Stimulated activated CD4-positive, alpha-beta T cell treated with anti-CD3 and anti-CD28 coated beads, Interleukin-2, amount 100 ng/mL, for 4 hours (primary cell): ENCODE data around the gene EXOC4.

Experiments used
- DNase-seq: peaks from one replicate; pipeline ENCODE4 v3.0.0-alpha.2; 2020; ENCODE audit warnings: low read depth

EXOC4 gene

DNA sequence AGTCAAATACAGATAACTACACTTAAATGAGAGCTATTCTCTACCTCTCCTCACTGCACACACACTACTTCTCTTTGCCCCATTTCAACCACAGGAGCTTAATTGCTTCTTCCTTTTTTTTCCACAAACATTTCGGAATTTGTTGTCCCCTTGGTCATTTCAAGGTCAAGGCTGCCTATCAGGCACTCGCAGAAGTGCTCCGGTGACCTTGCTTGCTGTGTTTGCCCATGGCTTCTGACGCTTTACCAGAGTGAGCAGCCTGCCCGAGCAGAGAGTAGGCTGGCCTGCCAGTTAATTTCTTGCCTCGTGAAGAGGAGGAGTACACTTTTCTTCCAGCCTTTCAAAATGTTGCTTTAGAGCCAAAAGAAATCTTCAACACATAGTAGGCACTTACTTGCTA, 577.2 kb downstream of the EXOC4 start:
- no peak for DNase-seq

DNA sequence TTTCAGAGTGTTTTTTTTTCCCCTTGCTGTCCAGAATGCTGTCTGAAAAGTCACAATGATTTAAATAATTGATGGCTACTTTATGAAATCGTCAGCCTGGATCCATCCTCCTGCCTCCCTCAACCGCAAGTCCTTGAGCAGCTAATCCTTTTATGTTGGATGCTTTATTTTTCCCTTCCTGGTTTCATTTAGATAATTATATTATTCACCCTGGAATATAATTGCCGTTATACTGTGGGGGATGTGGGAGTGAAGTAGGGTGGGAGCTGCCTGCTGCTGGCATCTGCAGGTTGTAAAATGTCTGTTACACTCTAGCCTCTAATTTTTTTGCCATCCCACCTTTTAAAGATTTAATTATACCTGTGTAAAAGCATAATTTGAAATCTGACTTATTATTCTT, 583.8 kb downstream of the EXOC4 start:
- DNase-seq: no peak

DNA sequence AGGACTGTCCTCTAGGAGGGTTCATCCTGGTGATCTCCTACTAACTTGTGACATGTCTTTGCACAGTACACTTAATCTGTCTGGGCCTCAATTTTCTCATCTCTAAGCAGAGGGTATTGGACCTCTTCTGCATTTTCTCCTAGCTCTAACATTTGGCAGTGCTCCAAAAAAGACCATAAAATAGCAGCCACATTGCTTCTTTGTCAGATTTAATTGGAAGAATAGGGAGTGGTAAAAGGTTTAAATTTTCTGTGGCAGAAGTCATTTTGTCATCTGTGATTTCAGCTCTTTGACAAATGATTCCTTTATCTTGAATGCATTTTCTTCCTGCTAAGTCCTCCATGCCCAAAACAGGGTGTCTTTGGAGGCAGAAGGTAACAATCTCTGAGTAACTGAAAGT, 584.3 kb downstream of the EXOC4 start:
- no peak for DNase-seq

DNA sequence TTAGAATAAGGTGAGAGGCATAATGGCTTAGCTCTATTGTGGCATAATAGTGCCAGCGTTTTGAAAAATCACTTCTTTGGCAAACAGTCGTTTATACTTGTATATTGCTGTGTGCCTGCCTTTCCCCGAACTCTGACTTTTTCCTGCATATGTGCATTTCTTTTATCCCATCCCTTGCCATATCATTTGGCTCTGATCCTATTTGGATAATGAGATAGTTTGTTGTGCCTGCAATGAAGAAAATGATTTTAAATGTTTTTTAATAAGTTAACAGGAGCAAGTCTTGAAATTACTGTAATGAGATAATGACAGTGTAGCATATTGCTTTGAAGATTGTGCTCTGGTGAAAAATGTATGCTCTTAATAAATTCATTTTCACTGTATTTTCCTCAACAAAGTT, 586.2 kb downstream of the EXOC4 start:
- no peak for DNase-seq

DNA sequence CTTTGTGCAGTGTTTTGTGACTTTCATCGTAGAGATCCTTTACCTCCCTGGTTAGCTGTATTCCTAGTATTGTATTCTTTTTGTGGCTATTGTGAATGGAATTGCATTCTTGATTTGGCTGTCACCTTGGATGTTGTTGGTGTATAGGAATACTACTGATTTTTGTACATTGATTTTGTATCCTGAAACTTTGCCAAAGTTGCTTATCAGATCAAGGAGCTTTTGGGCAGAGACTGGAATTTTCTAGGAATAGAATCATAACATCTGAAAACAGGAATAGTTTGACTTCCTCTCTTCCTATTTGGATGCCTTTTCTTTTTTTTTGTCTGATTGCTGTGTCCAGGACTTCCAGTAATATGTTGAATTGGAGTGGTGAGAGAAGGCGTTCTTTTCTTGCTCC, 590.5 kb downstream of the EXOC4 start:
- no peak for DNase-seq

DNA sequence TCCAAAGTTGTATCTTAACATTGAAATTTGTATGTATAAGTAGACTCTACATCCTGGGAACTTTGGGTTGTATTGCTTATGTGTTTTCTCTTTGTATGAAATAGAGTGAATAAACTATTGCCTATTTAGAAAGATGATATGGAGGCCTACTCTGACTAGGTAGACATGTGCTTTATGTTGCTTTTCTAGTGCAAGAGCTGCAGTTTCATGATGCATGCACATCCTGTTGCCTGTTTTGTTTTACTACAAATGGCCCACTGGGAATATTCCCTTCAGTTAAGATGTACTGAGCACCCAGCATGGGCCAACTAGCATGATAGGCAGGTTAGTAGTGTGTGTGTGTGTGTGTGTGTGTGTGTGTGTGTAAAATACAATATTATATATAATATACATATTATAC, 592.1 kb downstream of the EXOC4 start:
- no peak for DNase-seq

DNA sequence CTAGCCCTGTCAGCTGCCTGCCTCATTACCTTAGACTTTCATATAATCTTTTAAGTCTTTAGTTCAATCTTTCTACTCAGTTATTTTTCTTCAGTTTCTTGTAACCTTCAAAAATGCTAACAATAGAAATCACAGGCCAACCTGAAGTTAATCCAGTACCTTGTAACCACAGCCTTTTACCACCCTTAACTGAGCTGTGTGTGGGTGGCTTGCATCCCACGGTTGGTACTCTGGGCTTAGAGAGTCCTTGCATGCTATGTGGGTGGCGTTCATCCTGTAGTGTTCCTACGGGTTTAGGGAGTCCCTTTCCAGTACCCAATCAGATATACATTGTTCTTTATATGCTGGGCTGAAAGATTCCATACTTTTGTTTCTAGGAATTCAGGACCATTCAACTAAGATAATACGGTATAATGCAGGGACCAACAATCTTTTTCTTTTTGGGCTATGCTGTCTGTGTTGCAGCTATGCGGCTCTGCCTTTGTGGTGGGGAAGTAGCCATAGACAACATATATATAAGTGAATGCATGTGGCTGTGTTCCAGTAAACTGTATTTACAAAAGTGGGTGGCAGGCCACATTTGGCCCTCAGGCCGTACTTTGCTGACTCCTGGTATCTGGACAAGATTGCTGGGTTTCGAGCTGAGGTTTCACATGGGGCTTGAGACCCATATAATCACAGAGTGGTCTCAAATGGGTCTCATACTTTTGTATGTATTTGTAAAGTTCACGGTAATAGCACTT, 593.5 kb downstream of the EXOC4 start:
- no peak for DNase-seq

DNA sequence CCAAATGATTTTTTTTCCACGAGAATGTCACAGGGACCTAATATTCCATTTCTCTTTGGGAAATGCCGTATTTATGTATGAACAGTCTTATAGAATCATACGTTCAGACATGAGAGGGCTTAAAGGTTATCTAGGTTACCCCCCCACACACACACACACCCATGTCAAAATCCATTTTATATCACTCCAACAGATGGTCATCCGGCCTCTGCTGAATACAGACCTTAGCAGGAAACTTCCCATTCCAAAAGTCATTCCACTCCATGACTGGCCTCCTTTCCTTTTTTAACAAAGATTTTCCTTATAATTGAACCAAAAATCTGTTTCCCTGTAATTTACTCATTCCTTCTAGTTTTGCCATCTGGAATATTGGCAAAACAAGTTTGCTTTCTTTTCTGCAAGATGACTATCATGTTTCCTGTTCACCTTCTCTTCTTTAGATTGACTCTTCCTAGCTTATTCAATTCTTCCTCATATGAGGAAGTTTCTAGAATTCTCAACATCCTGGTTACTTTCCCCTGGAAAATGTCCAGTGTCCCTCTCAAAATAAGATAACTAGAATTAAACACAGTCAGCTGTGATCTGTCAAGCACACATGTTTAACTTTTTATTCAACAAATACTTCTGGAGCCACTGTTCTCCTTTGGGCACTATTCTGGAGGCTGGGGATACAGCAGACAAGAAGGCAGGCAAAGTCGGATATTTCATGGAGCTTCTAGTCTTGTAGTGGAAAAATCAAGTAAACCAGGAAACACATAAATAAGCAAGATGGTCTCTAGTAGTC, 597.8 kb downstream of the EXOC4 start:
- no peak for DNase-seq

DNA sequence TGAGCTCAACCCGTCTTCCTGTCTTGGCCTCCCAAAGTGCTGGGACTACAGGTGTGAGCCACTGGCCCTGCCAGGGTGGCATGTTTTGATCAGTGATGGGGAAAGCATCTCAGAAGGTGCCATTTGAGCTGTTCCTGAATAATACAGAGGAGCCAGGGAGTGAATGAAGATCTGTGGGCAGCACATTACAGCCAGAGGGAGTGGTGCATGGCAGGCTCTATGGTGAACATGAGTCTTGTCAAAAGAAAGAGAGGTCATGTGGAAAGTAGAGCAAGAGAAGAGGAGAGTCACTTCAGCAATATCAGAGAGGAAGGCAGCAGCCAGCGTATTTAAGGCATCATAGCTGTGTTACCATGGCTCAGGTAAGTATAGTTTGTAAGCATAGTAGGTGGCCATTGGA, 598.5 kb downstream of the EXOC4 start:
- no peak for DNase-seq

DNA sequence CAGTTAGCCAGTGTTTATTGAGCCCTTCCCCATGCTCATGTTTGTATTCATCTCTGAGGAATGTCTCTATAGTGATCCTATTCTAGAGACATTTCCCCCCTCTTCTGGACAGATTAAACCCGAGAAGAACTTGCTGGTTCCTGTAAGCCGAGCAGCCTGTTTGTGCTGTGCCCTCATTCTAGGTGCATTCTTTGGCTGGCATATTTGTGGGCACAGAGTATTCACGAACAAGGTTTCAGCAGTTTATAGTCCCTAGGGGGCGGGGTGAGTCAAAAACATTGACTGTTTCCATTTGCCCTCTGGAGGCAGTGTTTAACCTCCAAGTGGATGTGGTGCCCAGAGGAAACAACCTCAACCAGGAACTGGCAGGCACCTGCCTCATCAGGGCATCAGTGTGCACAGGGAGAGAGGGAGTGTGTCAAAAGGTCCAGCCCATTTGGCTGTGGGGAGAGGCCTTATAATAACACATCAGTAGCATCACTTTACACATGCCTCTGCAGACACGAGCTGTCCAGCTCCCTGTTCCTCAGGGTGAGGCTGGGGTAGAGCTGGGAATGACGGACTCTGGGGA, 600.9 kb downstream of the EXOC4 start:
- no peak for DNase-seq

DNA sequence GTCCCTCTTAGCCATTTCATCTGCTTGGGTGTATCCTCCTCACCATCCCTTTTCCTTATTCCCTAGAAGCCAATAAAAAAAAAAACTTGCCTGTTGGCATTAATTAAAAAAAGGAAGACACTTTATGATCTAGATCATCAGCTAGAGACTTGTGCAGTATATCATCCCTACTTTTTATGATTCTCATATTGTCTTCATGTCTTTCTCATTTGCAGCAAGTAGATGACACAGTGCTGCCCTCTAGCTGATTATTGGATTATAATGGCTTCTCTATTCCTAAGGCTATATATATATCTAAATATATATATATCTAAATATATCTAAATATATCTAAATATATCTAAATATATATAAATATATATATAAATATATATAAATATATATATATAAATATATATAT, 601.9 kb downstream of the EXOC4 start:
- DNase-seq: no peak

DNA sequence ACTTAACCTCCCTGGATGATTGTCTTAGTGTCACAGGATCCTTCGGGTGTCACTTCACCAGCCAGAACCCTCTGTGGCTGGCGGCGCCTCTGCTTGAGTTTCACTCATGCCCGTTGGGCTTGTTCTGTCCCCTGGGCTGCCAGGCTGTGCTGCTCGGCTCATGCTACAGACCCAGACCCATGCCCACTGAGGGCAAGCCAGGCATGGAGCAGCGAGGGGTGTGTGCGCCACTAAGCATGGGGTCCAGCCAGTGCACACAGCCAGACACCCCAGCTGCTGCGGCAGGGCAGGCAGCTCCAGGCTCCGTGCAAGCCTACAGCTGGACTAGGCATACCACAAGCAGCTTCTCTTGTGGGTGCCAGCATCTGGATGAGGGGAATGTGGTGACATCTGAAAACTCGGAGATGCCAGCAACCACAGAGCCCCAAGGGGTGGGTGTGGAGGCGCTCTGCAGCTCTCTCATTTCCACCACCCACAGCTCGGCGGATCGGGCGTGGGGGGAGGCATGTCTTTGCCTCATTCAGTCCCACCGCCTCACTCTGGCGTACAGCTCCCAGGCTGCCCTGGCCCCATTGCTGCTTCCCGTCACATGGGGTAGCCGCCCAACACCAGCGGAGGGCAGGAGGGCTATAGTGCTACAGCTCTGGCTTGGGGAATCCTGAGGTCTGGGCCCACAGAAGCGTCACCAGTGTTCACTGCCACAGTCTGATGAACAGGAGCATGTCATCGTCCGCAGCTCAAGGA, 604.7 kb downstream of the EXOC4 start:
- no peak for DNase-seq

DNA sequence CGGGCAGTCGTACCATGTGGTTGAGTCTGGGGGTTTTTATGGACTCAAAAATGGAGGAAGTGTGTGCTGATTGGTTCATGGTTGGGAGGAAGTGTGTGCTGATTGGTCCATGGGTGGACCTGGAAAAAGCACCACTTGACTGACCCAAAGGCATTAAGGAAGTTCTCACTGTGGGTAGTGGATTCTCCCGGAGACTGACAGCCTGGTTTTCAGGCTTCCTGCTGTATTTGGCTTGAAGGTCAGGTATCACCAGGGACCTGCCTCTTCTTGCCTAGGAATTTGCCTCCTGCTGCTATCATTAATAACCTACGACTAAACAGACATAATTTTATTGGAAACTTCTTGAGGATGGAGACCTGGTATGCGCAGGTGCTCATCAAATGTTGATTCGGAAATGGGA, 605.4 kb downstream of the EXOC4 start:
- no peak for DNase-seq

DNA sequence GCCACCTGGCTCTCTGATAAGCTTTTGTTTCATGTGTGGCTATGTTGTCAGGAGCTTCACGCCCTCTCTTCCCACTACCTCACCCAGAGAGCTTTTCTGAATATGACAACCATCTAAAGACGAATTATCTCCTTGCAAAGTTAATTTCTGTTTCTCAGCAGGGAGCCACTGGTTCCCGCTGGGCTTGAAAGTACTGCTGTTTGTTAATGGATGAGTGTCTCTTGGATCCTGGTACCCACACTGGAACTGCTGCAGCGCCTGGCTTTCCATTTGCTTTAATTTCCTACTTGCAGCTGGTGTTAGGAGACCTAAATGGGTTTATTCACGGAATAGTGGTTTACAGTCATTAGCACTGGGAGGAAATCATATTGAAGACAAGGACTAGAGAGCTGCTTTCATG, 606.4 kb downstream of the EXOC4 start:
- DNase-seq: no peak

DNA sequence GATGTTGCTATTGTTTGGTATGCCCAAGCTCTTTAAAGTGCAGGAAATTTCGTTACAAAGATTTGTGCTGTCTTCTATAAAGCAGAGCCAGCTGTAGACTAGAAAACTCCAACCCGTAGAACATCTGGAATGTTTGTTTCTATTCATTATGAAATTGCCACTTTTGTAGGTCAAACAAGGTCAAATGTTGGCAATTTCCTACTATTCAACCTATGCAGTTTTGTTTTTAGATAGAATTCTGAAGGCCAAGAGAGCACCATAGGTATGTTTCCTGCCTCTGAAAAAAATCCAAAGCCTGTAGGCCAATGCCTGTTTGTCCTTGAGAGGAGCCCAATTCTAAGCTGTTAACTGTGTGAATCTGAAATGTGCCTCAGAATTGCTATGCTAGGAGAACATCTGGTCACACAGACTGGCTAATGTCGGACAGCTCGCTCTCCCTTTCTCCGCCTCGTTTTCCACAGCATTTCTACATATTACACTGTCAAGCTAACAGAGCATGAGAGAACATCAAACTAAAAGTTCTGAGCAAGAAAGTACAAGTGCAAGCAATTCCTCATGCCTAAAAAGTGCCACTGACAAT, 607.1 kb downstream of the EXOC4 start:
- no peak for DNase-seq

DNA sequence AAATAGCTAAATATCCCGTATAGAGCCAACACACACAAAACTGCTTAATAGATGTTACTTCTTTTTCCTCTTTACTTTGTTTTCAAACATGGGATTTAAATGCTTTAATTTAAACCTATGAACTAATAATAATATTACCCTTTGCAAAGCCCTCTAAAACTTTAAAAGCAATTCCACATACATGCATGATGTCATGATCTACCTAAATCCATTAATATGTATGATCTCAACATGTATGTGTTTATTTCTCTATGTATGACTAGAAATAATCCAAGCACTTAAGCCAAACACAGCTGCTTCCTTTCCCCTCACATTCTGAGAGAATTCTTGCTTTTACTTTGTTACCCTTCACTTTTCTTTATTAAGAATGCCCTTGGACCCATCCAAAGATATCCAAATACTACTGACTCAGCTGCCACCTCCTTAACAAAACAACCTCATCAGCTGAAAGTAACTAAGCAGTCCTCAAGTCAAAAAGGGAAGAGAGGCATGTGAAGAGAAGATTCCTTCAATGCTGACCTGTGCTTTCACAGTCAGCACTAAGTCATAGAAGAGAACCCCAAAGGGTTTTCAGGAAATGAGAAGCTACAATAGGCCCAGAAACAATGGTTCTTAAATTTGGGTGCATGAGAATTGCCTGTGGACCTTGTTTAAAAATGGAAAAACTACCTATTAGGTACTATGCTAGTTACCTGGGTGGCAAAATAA, 607.9 kb downstream of the EXOC4 start:
- DNase-seq: no peak

DNA sequence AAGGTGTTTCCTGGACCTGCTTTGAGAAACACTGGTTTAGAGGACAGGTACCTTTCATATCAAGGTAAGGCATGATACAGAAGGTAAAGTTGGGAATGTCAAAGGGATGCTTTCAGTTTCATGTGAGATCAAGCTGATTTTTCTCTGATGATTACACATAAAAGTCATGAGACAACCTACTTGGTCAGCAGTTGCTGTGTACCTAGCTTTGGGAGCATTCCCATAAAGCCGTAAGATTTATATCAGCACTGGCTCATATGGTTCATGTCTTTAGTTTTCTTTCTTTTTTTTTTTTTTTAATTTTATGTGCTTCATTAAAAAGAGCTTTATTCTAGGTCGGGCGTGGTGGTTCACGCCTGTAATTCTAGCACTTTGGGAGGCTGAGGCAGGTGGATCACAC, 609.0 kb downstream of the EXOC4 start:
- DNase-seq: no peak

DNA sequence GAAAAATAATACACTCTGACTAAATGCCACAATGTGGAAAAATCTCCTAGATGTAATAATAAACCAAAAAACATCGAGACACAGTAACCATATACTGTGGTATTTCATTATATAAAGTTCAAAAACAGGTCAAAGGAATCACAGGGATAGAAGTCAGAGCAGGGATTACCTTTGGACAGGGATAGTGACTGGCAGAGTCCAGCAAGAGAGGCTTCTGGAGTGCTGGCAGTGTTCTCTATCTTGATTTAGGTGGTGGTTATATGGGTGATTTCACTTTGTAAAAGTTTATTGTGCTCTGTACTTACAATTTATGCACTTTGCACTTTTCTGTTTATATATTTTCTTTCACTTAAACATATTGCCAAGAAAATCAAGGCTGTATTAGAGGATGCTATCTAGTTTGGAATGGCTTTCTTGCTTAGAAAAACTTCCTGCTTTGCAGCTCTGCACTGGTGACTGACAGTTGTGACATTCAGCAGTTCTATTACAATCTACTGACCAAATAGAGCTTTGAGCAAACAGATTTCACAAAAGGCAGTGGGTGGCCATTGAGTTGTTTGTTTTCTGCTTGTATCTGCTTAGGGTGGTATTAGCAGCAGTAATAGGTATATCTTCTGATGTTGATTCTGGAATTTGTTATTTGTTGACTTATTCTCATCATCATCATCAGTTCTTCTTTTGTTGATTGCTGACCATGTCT, 610.6 kb downstream of the EXOC4 start:
- no peak for DNase-seq

DNA sequence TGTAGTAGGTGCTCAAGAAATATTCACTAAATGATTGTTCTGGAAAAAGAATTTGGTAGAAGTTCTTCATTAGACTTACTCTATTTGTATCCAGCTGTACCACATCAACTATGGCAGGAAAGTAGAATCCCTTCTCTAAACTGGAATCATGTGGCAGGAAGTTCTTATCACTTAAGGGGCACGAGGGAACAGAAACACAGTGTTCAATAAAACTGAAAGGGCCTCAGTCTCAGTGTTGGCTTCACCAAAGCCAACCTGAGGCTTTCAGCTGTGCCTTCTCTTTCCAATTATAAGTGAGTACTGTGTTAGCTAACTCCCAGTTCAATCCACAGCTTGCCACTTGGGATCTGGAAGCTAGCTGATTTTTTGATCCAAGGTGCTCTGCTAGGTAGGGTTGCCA, 616.7 kb downstream of the EXOC4 start:
- no peak for DNase-seq

DNA sequence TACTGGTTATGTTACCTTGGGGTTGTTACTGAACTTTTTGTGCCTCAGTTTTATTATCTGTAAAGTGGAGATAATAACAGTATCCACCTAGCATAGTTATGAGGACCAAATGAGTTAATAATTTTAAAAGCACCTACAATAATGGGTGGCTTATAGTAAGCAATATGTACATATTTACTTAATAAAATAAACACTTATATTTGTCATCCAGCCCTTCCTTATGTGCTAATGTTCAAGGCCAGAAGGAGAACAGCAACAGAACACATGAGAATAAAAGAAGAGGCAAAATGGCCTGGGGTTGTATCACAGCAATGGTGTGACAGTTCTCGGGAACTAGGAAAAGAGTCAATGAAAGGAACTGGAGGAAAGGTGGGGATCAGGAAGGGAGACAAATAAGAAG, 618.9 kb downstream of the EXOC4 start:
- DNase-seq: no peak

DNA sequence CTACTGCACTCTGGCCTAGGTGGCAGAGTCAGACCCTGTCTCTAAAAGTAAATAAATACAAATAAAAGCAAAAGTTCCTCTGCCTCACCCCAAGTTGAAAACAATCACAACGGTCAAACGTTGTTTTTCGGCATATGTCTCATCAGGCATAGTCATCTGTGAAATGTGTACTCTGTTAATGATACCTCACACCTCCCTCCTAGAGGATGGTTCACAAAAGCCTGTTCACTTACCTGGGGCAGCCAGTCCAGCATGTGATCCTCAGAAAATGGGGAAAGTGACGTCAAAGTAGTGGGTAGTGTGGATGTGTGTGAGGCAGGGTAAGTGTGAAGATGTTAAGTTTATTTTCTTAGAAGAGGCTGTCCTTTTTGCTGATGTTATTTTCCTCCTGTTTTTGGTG, 620.3 kb downstream of the EXOC4 start:
- DNase-seq: no peak
